GM18868 (cell line): Measurements from ENCODE around the gene CAPZA3.
"Not testable (repeated sequence)": the region's sequence is repeated elsewhere in the genome, so short reads cannot be mapped to it uniquely, and the experiment has no call there.

Source experiments
- ATAC-seq: cut with Tn5 transposase; IDR thresholded peaks from one replicate; pipeline ENCODE4 v1.9.1; 2021; ENCODE audit warnings: mild to moderate bottlenecking, moderate library complexity; ENCODE audit not compliant: unreplicated experiment

Gene CAPZA3, protein sequence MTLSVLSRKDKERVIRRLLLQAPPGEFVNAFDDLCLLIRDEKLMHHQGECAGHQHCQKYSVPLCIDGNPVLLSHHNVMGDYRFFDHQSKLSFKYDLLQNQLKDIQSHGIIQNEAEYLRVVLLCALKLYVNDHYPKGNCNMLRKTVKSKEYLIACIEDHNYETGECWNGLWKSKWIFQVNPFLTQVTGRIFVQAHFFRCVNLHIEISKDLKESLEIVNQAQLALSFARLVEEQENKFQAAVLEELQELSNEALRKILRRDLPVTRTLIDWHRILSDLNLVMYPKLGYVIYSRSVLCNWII

DNA sequence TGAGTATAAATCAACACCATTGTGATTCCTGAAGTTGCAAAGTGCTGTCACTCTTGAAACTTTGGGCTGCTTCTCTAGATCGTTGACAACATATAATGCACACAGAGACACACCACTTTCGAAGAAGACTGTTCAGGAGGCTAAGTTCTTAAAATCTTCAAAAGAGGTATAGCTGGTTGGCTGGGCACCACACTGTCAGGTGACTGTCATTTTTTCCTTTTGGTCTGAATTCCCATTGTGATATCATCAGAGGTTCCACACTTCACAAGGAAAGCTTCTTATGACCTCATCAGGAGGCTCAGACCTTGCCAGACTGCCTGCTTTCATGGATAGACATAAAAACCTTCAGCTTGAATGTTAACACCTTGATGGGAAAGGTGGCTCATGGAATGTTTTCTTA lies at the start of gene CAPZA3, which contains the start of gene PLCZ1:
CAPZA3 (plus strand) TSS at position 301 of the 400 bp plus-strand sequence. CDS start 150 bp downstream, outside the sequence.
PLCZ1 (minus strand) TSS at position 194 of the 400 bp plus-strand sequence. CDS start 641 bp downstream, outside the sequence.
- ATAC-seq = no peak

GRCh38 chr12:18689771-18690170 lies 48.1 kb upstream of the CAPZA3 start:
- no peak for ATAC-seq

DNA sequence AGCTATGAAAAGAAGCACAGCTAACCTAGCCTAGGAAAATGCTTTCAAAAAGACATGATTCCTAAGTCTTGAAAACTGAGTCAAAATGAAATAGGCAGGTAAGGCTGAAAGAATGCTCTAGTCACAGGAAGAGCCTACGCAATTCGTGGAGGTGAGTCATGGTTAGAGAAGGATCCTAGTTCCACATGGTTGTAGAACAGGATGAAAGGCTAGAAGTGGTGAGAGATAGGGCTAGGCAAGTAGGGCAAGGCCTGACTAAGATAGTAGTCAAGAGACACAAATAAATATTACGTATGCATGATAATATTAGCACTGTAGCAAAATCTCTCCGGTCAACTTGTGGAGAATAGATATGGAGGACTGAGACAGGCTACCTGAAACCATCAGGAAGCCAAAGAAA lies 47.3 kb upstream of the CAPZA3 start:
- ATAC-seq = no peak

DNA sequence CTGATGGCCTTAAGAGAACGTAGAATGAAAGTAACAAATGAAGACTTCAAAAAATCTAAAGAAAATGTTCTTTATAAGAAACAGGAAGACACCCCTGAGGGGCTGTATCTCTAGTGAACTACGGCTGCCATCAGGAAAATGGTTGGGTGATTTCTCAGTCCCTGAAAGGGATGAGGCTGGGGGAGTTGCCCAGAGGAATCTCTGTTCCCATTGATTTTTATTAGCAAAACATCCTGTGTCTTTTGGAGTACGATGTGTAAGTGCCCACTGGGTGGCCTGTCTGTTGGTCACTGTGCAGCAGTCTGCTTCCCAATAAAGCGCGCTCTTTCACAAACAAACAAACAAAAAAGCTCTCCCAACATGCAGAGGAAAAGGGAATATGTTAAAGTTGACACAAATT lies 43.9 kb upstream of the CAPZA3 start:
- not testable (repeated sequence) for ATAC-seq

- ATAC-seq = no peak
These were observed 40.8 kb upstream of the CAPZA3 start for GRCh38 chr12:18696971-18697602.

- ATAC-seq = no peak
These were observed 37.6 kb upstream of the CAPZA3 start for GRCh38 chr12:18700271-18700670.

GRCh38 chr12:18703321-18703720 lies 34.6 kb upstream of the CAPZA3 start:
- no peak for ATAC-seq

DNA sequence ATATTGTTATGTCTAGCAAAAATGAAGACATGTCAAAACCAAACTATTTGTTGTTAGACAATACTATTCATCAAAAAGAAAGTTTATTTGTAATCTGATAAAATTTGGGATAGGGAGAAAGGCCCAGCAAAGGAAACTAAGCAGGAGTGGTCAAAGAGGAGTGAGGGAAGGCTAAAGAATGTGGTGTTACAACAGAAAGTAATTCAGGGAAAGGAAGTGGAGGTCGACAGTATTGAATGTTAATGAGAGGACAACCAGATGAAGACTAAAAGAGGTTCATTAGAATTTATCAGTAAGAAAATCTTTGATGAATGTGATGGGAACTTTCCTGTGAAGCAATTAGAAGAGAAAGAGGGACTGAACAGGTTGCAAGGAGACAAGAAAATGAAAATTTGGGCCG lies 34.0 kb upstream of the CAPZA3 start:
- no peak for ATAC-seq

DNA sequence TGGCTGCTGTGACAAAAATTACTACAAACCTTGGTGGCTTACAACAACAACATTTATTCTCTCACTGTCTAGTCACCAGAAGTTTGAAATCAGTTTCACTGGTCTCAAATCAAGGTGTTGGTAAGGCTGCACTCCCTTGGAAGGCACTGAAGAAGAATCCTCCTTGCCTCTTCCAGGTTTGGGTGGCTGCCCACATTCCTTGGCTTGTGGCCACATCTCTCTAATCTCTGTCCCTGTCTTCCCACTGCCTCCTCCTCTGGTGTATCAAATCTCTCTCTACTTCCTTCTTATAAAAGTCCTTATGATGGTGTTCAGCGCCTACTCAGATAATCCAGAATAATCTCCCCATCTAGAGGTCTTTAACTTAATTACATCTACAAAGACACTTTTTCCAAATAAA lies 31.1 kb upstream of the CAPZA3 start:
- ATAC-seq = no peak

DNA sequence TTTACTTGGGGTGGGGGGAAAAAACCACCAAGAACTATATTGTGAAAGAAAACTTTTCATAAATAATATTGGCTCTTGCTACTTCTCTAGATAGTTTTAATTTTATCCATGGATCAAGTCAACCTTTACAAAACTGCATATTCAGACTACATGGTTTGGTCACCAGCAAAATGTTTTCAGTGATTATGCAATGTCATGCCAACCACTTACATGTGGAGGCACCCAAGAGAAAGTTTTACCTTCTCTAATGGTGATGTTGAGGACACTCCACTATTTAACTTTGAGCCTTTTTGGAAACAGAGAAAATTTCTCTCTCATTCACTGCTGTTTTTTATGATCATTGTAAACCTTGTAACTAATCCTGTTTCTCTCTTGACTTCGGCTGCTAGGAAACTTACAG lies 21.7 kb upstream of the CAPZA3 start:
- no peak for ATAC-seq

DNA sequence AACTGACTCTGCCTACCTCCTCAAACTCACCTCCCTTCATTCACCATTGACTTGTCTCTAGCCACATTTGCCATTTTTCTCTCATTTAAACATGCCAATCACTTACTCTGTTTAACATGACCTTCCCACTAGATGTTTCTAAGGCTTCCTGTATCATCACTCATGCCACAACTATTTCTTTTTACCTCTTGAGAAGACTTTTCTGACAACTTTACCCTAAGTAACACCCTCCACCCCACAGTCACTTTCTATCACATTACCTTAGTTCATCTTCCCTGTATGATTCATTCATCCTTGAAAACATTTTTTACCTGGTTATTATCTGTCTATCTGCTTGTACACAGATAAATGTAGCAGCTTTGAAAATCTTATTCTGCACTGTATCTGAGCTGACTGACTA lies 19.5 kb upstream of the CAPZA3 start:
- ATAC-seq = no peak

DNA sequence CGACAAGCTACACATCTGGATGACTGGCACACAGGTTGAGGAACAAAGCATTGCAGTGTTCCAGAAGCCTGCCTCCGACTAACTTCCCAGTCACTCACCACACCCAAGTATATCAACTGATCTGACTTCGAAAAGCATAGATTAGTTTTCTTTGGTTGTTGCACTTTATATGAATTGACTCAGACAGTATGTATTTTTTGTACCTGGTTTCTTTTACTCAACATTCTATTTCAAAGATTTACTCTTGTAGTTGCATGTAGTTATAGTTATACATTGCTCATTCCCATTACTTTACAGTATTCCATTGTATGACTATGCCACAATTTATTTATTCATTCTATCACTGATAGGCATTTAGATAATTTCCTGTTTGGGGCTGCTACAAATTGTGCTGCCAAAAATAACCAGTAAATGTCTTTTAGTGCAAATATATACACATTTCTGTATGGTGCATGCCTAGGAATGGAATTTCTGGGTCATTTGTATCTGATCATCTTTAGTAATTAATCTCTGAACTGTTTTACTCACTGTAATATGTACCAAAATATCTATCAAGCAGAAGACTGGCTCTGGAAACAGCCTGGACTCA lies 17.9 kb upstream of the CAPZA3 start:
- no peak for ATAC-seq

DNA sequence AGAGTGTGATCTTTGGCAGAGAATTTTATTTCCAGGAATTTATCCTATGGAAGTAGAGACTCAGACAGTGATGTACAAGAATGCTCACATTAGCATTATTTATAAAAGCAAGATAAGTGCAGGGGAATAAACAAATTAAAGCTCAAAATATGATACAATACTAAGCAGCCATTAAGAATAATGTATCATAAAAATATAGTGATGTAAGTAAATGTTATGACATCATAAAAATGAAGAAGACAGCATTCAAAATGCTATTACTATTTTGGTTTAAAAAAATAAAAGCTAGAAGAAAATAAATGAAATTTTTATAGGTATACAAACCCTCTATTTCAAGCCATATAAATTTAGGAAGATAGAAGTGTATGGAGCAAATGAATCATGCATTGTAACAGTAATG lies 17.2 kb upstream of the CAPZA3 start:
- ATAC-seq = no peak

GRCh38 chr12:18721452-18721851 lies 16.5 kb upstream of the CAPZA3 start:
- ATAC-seq = no peak

- no peak for ATAC-seq
These were observed 14.2 kb upstream of the CAPZA3 start for GRCh38 chr12:18723752-18724151.

DNA sequence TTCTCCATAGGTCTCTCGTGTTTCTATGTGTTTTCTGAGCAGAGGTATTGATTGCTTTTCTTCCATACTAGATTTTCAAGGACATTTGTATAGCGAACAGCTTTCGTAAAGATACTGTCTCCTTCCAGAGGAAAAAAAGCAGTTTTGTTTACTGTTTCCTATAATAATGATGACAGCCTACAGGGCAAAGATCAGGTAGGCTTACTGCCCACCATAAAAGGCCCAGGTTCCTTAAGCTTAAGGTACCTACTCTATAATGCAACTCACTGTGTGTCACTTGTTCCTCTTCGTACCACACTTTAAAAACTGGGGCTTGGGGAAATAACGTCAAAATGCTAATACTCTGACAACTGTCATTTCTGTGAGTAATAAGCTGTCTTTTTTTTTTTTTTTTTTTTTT lies 6.8 kb upstream of the CAPZA3 start:
- ATAC-seq = no peak

- ATAC-seq = no peak
These were observed 10.0 kb downstream of the CAPZA3 start for GRCh38 chr12:18747895-18748294.

GRCh38 chr12:18749386-18749957 lies 11.6 kb downstream of the CAPZA3 start:
- no peak for ATAC-seq

DNA sequence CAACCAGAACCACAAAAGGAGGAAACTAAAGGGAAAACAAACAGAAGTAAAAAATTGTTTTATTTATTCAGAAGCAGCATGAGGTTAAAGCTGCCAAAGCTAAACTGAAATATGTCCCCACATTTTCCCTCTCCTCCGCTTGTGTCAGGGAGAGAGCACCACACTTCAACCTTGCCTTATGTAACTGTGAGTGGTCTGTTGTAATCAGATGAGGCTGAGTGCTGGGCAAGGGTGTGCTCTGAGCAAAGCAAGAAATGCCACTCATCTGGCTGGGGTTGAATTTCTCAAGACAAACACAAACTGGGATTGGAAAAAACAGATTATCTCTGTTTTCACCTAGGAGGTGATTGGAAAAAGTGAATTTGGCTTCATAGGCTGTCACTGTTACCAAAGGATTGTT lies 12.2 kb downstream of the CAPZA3 start:
- ATAC-seq = no peak

DNA sequence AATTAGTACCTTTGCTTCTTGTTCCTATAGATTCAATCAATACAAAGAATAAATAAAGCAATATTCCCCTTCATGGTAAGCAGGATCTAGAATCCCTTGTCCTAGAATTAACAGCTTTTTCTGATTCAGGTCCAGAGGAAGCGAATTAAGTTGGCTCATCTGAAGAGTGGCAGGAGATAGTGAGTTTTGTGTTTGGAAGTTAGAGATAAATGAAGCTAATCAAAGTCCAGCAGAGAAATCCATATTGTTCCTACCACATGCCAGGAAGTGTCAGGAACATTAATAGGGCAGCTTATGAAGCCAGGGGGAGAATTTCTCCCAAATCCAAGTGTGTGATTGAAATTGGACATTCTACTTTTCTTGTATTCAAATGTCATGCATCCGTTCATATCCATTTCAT lies 13.9 kb downstream of the CAPZA3 start:
- ATAC-seq = no peak

- no peak for ATAC-seq
These were observed 14.5 kb downstream of the CAPZA3 start for GRCh38 chr12:18752280-18752920.
